Stimulated activated CD8-positive, alpha-beta memory T cell treated with anti-CD3 and anti-CD28 coated beads, Interleukin-12 subunit alpha, Interleukin-12 subunit beta, amount 100 ng/mL, for 4 hours (primary cell): ENCODE results near the gene CA4.
"Not testable (repeated sequence)": the region's sequence is repeated elsewhere in the genome, so short reads cannot be mapped to it uniquely, and the experiment has no call there.

Source experiments
- DNase-seq: peaks from one replicate; pipeline ENCODE4 v3.0.0-alpha.2; 2020; ENCODE audit warnings: low read depth

The CA4 gene

GRCh38 chr17:60176763-60177162 is 27.0 kb downstream of the CA4 start:
- not testable (repeated sequence) for DNase-seq

DNA sequence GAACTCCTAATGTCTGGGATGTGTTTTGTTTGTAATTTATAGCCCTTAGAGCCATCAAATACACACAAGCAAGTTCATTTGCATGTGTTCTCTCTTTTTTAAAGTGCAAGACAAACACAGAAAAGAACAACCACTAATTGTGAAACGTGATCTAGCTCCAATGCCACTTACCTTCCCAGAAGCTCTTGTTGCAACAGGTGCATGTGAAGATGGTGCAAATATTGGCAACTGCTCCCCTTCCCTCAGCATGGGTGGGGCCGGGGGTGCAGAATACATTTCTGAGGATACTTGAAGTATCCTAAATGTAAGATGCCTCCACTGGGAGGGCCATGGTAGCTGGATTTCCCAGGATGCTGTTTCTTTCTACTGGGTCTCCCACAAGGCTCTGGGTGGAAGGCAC is 28.4 kb downstream of the CA4 start:
- DNase-seq = not testable (repeated sequence)

DNA sequence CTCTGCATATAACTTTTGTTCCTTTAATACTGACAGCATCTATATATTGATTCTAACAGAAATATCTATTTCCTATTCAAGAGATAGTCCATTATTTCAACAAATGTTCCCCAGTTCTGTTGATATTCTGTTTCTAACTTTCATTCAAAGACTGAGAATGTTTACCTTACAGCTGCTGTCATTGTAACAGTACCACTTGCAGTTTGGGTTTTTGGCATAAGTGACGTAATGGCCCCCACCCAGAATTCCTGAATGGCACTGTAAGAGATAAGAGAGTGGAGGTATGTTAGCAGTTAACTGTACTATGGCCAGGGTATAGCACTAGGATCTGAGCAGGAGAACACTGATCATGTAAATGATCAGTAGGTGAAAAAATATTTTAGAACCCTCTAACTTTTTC is 30.6 kb downstream of the CA4 start:
- DNase-seq = not testable (repeated sequence)

DNA sequence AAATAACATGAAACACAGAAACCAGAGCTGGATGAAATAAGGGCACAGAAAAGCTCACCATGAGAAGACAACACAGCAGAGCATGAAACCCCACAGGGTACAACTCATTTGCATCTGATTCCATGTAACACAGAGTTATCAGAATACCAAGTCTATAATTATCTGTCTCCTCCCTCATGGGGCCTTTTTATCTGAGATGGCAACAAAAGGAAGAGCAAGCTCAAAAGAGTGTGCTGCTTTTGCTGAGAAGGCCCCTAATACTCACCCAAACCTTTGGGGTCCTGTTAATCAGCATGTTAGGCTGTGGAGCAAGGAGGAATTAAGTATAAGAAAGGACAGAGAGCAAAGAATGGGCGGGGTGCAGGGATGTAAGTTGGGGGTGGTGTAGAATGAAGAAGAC is 36.6 kb downstream of the CA4 start:
- DNase-seq = not testable (repeated sequence)

GRCh38 chr17:60186846-60187745 is 37.3 kb downstream of the CA4 start:
- not testable (repeated sequence) for DNase-seq

GRCh38 chr17:60188759-60189158 is 39.0 kb downstream of the CA4 start:
- DNase-seq = no peak

GRCh38 chr17:60190032-60190431 is 40.3 kb downstream of the CA4 start:
- not testable (repeated sequence) for DNase-seq

- not testable (repeated sequence) for DNase-seq
Measured at GRCh38 chr17:60193032-60193431, 43.3 kb downstream of the CA4 start.

- DNase-seq = no peak
Measured at GRCh38 chr17:60193482-60193881, 43.7 kb downstream of the CA4 start.

DNA sequence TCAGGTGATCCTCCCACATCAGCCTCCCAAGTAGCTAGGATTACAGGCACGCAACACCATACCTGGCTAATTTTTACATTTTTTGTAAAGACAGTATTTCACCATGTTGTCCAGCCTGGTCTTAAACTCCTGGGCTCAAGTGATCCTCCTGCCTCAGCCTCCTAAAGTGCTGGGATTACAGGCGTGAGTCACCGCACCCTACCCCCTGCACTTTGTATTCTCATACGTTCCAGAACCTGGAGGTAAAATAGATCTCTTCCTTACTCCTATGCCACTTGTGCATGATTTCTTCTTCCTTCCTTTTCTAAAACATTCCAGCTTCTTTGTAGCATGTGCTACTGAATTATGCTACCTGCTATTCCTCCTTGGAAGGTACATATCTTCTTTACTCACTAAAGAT is 44.4 kb downstream of the CA4 start:
- not testable (repeated sequence) for DNase-seq

GRCh38 chr17:60198630-60199029 is 48.9 kb downstream of the CA4 start:
- not testable (repeated sequence) for DNase-seq

DNA sequence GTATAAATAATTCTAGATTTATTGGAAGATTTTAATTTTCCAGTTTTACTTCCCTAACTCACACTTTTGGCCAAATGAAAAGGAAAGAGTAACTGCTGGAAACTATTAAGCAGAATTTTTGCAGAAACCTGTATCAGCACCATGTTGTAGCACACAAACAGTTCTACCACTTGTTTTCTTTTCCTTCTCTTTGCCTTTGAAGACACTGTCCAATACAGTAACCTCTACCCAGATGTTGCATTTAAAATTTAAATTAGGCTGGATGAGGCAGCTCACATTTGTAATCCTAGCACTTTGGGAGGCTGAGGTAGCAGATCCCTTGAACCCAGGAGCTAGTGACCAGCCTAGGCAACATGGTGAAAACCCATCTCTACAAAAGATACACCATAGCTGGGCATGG is 56.0 kb downstream of the CA4 start:
- not testable (repeated sequence) for DNase-seq

GRCh38 chr17:60208302-60208701 is 58.5 kb downstream of the CA4 start:
- DNase-seq = not testable (repeated sequence)
